Measurements from ENCODE around the gene UNC13D.

GRCh38 chr17:75831032-75831571 is 13.1 kb downstream of the UNC13D start:
- TF ChIP-seq CTCF (IDR thresholded peaks at IDR 0.05) (no peak), EP300 (IDR thresholded peaks at IDR 0.05) (no peak)
